ENCODE measurements around the gene FKBP15. TPM values are rescaled to one million over a fixed set of nuclear protein-coding genes. Genes with fewer than 3 reads are reported as not detected.

The FKBP15 gene
- total and polyA plus RNA-seq, 2 of the 8 experiments (the other 6 are each of a cell fraction or from before 2014, with no cell fraction given), result 9.9 to 13.8 TPM

DNA sequence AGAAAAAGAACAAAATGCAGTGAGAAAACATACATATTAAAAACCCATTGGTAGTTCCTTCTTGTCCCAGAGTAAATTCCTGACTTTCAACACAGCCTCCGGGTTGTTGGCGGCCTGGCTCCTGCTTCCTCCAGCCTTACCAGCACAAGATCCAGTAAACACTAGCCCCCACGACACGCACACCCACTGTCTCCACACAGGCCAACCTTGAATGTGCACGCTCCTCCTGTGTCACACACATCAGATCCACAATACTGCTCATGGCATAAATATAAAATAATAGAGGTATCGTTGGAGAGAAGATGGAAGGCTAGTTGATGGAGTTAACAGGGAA lies 72.7 kb downstream of the FKBP15 start:
- CTCF ChIA-PET (ENCODE audit: partially characterized antibody), result no interaction called here
- 93% methylated on average over 6 of the region's 6 CpGs; no CpG with 5 or more reads in 1 of the 2 experiments for WGBS, 2 experiments (ENCODE audit: extremely low coverage in 1 of 2, insufficient coverage in 1 of 2, insufficient read length in 1 of 2, insufficient replicate concordance in 2 of 2, low coverage in 1 of 2, low lambda C conversion rate in 2 of 2, missing lambda C conversion rate in 1 of 2)
- H3K23ac ChIP-seq (ENCODE audit: insufficient read length), result no peak overlapping the region

More for the DNA sequence above, 72.7 kb downstream of the FKBP15 start:
- no peaks in the 10 kb centered on the region for H3K36me3 ChIP-seq (ENCODE audit: control insufficient read depth in 2 of 4, insufficient read depth in 4 of 4, low read length in 3 of 4)
- DNase-seq (ENCODE audit: low read depth in 1 of 2, low spot score in 2 of 2) (no peak), FAIRE-seq (no peak)
- no peak overlapping the region for H3K18ac ChIP-seq (ENCODE audit: extremely low read depth, low read length)
- no peak overlapping the region for H4K91ac ChIP-seq (replicated peaks; ENCODE audit: insufficient read length, low read length)
- no peak overlapping the region for H2BK15ac ChIP-seq (ENCODE audit: low read length)
- H3K4ac ChIP-seq (replicated peaks; ENCODE audit: insufficient read length, low read depth, low read length), result no peak overlapping the region
- H3K4me2 ChIP-seq (ENCODE audit: insufficient read depth in 1 of 2, low read depth in 2 of 2, low read length in 2 of 2), result no peak overlapping the region
- no peak overlapping the region for H2BK5ac ChIP-seq (ENCODE audit: low read depth, low read length)
- H3K23me2 ChIP-seq (ENCODE audit: low read depth, low read length), result peaks cover 5% of the 10 kb centered on the region
- POLR2A ChIA-PET (ENCODE audit: partially characterized antibody), result no interaction called here
- H3K9ac ChIP-seq (replicated peaks in 1 of 4; ENCODE audit: extremely low read depth in 1 of 4, low read depth in 3 of 4, low read length in 3 of 4), result no peak overlapping the region
- no peak overlapping the region for H2BK12ac ChIP-seq (ENCODE audit: low read depth, low read length)
- H3K79me2 ChIP-seq (ENCODE audit: control insufficient read depth in 1 of 2, insufficient read depth in 2 of 2, low read length in 2 of 2), result no peaks in the 10 kb centered on the region
- H4K5ac ChIP-seq (ENCODE audit: insufficient read length, low read depth, low read length), result no peak overlapping the region
- H3K4me1 ChIP-seq (replicated peaks in 1 of 4; ENCODE audit: control insufficient read depth in 3 of 4, insufficient read depth in 4 of 4, low read length in 3 of 4), result no peaks in the 10 kb centered on the region
- H3K4me3 ChIP-seq (ENCODE audit: extremely low read depth in 1 of 4, insufficient read depth in 2 of 4, low read depth in 3 of 4, low read length in 4 of 4), result no peak overlapping the region
- no peak overlapping the region for H3K27ac ChIP-seq (ENCODE audit: low read depth, low read length)
- peaks cover 0 to 10% (median 7%) of the 10 kb centered on the region in 4 experiments; a peak in 5 of 7 replicates for H3K27me3 ChIP-seq (replicated peaks in 1 of 4; ENCODE audit: control insufficient read depth in 3 of 4, extremely low read depth in 1 of 4, insufficient read depth in 3 of 4, low read length in 3 of 4)
- no peaks in the 10 kb centered on the region for H4K20me1 ChIP-seq (replicated peaks in 1 of 2; ENCODE audit: control insufficient read depth in 1 of 2, insufficient read depth in 2 of 2, low read length in 2 of 2)
- no peak overlapping the region for H2AFZ ChIP-seq (ENCODE audit: low read length)
- TF ChIP-seq RNF2 (IDR thresholded peaks at IDR 0.05; ENCODE audit: borderline replicate concordance, low read depth, low read length, missing control alignments, poor library complexity, severe bottlenecking) (no peak), TBP (IDR thresholded peaks at IDR 0.05; ENCODE audit: low read depth, low read length) (no peak), TAF1 (IDR thresholded peaks at IDR 0.05; ENCODE audit: low read depth, low read length) (no peak), KDM5A (IDR thresholded peaks at IDR 0.05; ENCODE audit: low read length) (no peak), BACH1 (IDR thresholded peaks at IDR 0.05; ENCODE audit: low read length) (no peak), POLR2AphosphoS5 (IDR thresholded peaks at IDR 0.05; ENCODE audit: low read depth, low read length) (no peak), POU5F1 (IDR thresholded peaks at IDR 0.05; ENCODE audit: low read depth, low read length) (no peak), CHD2 (IDR thresholded peaks at IDR 0.05; ENCODE audit: low read length) (no peak), EGR1 (IDR thresholded peaks at IDR 0.05; ENCODE audit: borderline replicate concordance, low read depth, low read length) (no peak), JUND (IDR thresholded peaks at IDR 0.05; ENCODE audit: low read length) (no peak), MAFK (IDR thresholded peaks at IDR 0.05; ENCODE audit: low read depth, low read length) (no peak), TCF12 (IDR thresholded peaks at IDR 0.05; ENCODE audit: low read depth, low read length) (no peak), NRF1 (IDR thresholded peaks at IDR 0.05; ENCODE audit: low read depth, low read length) (no peak)
- no peak overlapping the region for H3K56ac ChIP-seq (replicated peaks; ENCODE audit: insufficient read length, low read depth, low read length)
- H2BK20ac ChIP-seq (ENCODE audit: low read length), result no peak overlapping the region
- no peak overlapping the region for H2AK5ac ChIP-seq (ENCODE audit: low read depth, low read length)
- H3K14ac ChIP-seq (ENCODE audit: insufficient read length), result no peak overlapping the region
- H3K79me1 ChIP-seq (ENCODE audit: low read depth, low read length), result no peaks in the 10 kb centered on the region
- H3K9me3 ChIP-seq (ENCODE audit: insufficient read depth in 2 of 2, low read depth in 1 of 2, low read length in 1 of 2), result no peaks in the 10 kb centered on the region
- no peak overlapping the region for H2BK120ac ChIP-seq (replicated peaks; ENCODE audit: low read depth, low read length)
- H4K8ac ChIP-seq (ENCODE audit: extremely low read depth, insufficient read depth, low read length), result no peak overlapping the region

Measured in H1 (cell line).